Measurements from ENCODE around the gene CSTF1. TPM values are rescaled to one million over a fixed set of nuclear protein-coding genes. Genes with fewer than 3 reads are reported as not detected.

CSTF1 gene
- total RNA-seq, 1 experiment from 2014 or later: 44.5 TPM

GRCh38 chr20:56392132-56392880 is at the start of gene CSTF1, which contains the start of gene AURKA (continued):
- TF ChIP-seq CTCF (IDR thresholded peaks at IDR 0.05 in 2 of 3, conservative IDR thresholded peaks at IDR 0.05 in 1 of 3; ENCODE audit: borderline replicate concordance in 1 of 3, insufficient read depth in 1 of 3, low read depth in 2 of 3, low read length in 2 of 3) (no peak), MAX (IDR thresholded peaks at IDR 0.05) (peak; percentile 87), SP1 (IDR thresholded peaks at IDR 0.05; ENCODE audit: low read depth) (peak; percentile 85)

GRCh38 chr20:56342783-56343182 is 49.7 kb upstream of the CSTF1 start:
- Histone ChIP-seq H2AFZ (ENCODE audit: low read depth, low read length, poor library complexity, severe bottlenecking) (no peak overlapping the region), H3K9me2 (ENCODE audit: insufficient read depth) (no peaks in the 10 kb centered on the region)
- RAD21 ChIA-PET (ENCODE audit: low non-redundant PET in 1 of 2, low total read pairs in 2 of 2, uncharacterized antibody in 2 of 2, unreplicated experiment in 2 of 2): no interaction called here

More at GRCh38 chr20:56342783-56343182, 49.7 kb upstream of the CSTF1 start:
- H3K27me3 ChIP-seq (ENCODE audit: insufficient read depth, low read length): 0 out of 2 replicates have a peak, but pooled peaks cover 9% of the 10 kb centered on the region
- DNase-seq (ENCODE audit: low read depth, low spot score) (no peak), ATAC-seq (no peak)
- intact Hi-C loops (cut with micrococcal nuclease): no loop called here
- H3K36me3 ChIP-seq (ENCODE audit: control insufficient read depth in 1 of 2, insufficient read depth in 2 of 2, low read length in 2 of 2): no peaks in the 10 kb centered on the region
- TF ChIP-seq TCF7L2 (IDR thresholded peaks at IDR 0.05; ENCODE audit: borderline replicate concordance, extremely low read depth, insufficient read depth, insufficient read length): no peak
- no peak for TF ChIP-seq EZH2phosphoT487 (IDR thresholded peaks at IDR 0.05; ENCODE audit: borderline replicate concordance)
- CTCF ChIA-PET: no interaction called here
- H3K4me1 ChIP-seq (ENCODE audit: control insufficient read depth in 1 of 2, insufficient read depth in 2 of 2, low read length in 2 of 2): no peaks in the 10 kb centered on the region
- no peaks in the 10 kb centered on the region for H3K9me3 ChIP-seq (ENCODE audit: control insufficient read depth in 1 of 2, insufficient read depth in 1 of 2, low read depth in 1 of 2, low read length in 2 of 2)
- POLR2A ChIA-PET: no interaction called here
- no peaks in the 10 kb centered on the region for H3K79me2 ChIP-seq (ENCODE audit: insufficient read depth, low read length)
- no peak overlapping the region for H3K4me3 ChIP-seq (replicated peaks in 1 of 2; ENCODE audit: low read depth in 1 of 2, low read length in 2 of 2)
- no peak overlapping the region for H3K27ac ChIP-seq (ENCODE audit: low read depth, low read length)
- no peaks in the 10 kb centered on the region for H4K20me1 ChIP-seq (ENCODE audit: insufficient read depth)
- no peak overlapping the region for H3K4me2 ChIP-seq (ENCODE audit: low read length)
- no TSS peak for BruUV-seq (replicated peaks)
- no peak overlapping the region for H3K9ac ChIP-seq (ENCODE audit: low read length)
